ENCODE data around the gene CCIN.

DNA sequence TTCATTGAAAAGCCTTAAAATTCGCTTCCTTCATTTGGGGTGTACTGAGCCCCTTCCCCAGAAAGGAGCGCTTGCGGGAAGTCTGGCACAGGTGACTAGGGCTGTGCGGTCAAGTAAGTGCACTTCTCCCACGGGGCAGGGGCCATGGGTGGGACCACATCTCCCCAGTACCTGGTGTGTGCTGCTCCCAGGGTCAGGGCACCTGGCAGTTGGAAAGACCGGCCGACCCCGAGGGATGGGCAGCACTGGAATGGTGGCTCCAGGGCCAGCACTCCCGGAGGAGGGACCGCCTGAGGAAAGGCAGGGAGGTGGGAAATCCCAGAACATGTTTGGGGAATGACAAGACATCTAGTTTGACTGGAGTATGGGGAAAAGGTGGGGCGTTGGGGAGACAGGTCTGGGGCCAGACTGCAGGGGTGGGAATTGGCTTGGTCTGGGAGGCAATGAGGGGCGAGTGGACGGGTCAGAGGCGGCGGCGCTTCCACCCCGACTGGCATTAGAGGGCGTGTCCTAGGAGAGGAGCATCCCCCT is 33.4 kb upstream of the CCIN start:
- TF ChIP-seq, protein P1, sequence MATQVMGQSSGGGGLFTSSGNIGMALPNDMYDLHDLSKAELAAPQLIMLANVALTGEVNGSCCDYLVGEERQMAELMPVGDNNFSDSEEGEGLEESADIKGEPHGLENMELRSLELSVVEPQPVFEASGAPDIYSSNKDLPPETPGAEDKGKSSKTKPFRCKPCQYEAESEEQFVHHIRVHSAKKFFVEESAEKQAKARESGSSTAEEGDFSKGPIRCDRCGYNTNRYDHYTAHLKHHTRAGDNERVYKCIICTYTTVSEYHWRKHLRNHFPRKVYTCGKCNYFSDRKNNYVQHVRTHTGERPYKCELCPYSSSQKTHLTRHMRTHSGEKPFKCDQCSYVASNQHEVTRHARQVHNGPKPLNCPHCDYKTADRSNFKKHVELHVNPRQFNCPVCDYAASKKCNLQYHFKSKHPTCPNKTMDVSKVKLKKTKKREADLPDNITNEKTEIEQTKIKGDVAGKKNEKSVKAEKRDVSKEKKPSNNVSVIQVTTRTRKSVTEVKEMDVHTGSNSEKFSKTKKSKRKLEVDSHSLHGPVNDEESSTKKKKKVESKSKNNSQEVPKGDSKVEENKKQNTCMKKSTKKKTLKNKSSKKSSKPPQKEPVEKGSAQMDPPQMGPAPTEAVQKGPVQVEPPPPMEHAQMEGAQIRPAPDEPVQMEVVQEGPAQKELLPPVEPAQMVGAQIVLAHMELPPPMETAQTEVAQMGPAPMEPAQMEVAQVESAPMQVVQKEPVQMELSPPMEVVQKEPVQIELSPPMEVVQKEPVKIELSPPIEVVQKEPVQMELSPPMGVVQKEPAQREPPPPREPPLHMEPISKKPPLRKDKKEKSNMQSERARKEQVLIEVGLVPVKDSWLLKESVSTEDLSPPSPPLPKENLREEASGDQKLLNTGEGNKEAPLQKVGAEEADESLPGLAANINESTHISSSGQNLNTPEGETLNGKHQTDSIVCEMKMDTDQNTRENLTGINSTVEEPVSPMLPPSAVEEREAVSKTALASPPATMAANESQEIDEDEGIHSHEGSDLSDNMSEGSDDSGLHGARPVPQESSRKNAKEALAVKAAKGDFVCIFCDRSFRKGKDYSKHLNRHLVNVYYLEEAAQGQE (IDR thresholded peaks at IDR 0.05; ENCODE audit: low read depth) = no peak
- TF ChIP-seq, protein P2, sequence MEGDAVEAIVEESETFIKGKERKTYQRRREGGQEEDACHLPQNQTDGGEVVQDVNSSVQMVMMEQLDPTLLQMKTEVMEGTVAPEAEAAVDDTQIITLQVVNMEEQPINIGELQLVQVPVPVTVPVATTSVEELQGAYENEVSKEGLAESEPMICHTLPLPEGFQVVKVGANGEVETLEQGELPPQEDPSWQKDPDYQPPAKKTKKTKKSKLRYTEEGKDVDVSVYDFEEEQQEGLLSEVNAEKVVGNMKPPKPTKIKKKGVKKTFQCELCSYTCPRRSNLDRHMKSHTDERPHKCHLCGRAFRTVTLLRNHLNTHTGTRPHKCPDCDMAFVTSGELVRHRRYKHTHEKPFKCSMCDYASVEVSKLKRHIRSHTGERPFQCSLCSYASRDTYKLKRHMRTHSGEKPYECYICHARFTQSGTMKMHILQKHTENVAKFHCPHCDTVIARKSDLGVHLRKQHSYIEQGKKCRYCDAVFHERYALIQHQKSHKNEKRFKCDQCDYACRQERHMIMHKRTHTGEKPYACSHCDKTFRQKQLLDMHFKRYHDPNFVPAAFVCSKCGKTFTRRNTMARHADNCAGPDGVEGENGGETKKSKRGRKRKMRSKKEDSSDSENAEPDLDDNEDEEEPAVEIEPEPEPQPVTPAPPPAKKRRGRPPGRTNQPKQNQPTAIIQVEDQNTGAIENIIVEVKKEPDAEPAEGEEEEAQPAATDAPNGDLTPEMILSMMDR (IDR thresholded peaks at IDR 0.05 in 2 of 3, conservative IDR thresholded peaks at IDR 0.05 in 1 of 3; ENCODE audit: borderline replicate concordance in 1 of 3, insufficient read depth in 1 of 3, low read depth in 2 of 3, low read length in 2 of 3) = no peak
- TF ChIP-seq POLR2AphosphoS5 (IDR thresholded peaks at IDR 0.05; ENCODE audit: low read depth, low read length) (no peak), SRF (IDR thresholded peaks at IDR 0.05; ENCODE audit: low read depth) (no peak), POLR2A (IDR thresholded peaks at IDR 0.05; ENCODE audit: borderline replicate concordance, extremely low read depth, insufficient read depth, insufficient read length) (no peak), ZFX (IDR thresholded peaks at IDR 0.05) (no peak), EZH2 (IDR thresholded peaks at IDR 0.05) (no peak), CEBPB (IDR thresholded peaks at IDR 0.05; ENCODE audit: low read depth) (no peak)
- TF ChIP-seq, protein P3, sequence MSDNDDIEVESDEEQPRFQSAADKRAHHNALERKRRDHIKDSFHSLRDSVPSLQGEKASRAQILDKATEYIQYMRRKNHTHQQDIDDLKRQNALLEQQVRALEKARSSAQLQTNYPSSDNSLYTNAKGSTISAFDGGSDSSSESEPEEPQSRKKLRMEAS (IDR thresholded peaks at IDR 0.05) = no peak
- TF ChIP-seq, protein P4, sequence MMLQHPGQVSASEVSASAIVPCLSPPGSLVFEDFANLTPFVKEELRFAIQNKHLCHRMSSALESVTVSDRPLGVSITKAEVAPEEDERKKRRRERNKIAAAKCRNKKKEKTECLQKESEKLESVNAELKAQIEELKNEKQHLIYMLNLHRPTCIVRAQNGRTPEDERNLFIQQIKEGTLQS (IDR thresholded peaks at IDR 0.05) = no peak

All from HCT116 (cell line).